NCI-H187 (cell line): Measurements from ENCODE around the gene STPG3.

Experiments used
- DNase-seq, 2 experiments: peaks; one replicate each; lab custom pipeline; 2025; lab: John Stamatoyannopoulos, UW

STPG3 gene

GRCh38 chr9:137251194-137251461, at the start of gene STPG3:
STPG3 (plus strand) TSS chr9:137251286; CDS start chr9:137251287, 1 bp downstream.
- no peak for DNase-seq

GRCh38 chr9:137202966-137203365, 48.1 kb upstream of the STPG3 start:
- DNase-seq, result no peak

GRCh38 chr9:137204731-137205125, 46.4 kb upstream of the STPG3 start:
- no peak for DNase-seq

GRCh38 chr9:137205126-137206069, 45.7 kb upstream of the STPG3 start, which contains the start of the genes NDOR1 and TMEM203:
NDOR1 (plus strand) TSS chr9:137205700; CDS start chr9:137205778, 78 bp downstream.
TMEM203 (minus strand) TSS chr9:137205648; CDS start chr9:137205414, 234 bp downstream.
- peak; percentile 30 for DNase-seq

DNA sequence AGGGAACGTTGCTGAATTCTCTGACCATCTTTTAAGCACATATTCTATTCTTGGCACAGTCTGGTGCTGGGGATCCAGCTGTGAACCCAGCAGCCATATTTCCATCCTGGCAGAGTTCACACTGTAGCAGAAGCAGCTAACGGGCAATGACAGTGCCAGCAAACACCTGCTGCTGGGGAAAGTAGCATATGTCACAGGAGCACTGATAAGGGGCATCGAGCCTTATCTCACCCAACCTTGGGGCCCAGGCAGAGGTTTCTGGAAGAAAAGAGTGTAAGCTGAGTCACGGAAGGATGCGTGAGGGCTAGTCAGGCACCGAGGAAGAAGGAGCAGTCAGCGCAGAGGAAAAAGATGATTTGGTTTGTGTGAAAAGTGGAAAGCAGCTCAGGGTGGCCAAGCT, 44.5 kb upstream of the STPG3 start:
- DNase-seq, result no peak

- DNase-seq, result no peak
These were observed 39.6 kb upstream of the STPG3 start for GRCh38 chr9:137211532-137211931.

- DNase-seq, result no peak
These were observed 38.6 kb upstream of the STPG3 start for GRCh38 chr9:137212520-137212919.

GRCh38 chr9:137213160-137214060, 37.7 kb upstream of the STPG3 start:
- no peak for DNase-seq

- DNase-seq, result no peak
These were observed 36.5 kb upstream of the STPG3 start for GRCh38 chr9:137214620-137215019.

DNA sequence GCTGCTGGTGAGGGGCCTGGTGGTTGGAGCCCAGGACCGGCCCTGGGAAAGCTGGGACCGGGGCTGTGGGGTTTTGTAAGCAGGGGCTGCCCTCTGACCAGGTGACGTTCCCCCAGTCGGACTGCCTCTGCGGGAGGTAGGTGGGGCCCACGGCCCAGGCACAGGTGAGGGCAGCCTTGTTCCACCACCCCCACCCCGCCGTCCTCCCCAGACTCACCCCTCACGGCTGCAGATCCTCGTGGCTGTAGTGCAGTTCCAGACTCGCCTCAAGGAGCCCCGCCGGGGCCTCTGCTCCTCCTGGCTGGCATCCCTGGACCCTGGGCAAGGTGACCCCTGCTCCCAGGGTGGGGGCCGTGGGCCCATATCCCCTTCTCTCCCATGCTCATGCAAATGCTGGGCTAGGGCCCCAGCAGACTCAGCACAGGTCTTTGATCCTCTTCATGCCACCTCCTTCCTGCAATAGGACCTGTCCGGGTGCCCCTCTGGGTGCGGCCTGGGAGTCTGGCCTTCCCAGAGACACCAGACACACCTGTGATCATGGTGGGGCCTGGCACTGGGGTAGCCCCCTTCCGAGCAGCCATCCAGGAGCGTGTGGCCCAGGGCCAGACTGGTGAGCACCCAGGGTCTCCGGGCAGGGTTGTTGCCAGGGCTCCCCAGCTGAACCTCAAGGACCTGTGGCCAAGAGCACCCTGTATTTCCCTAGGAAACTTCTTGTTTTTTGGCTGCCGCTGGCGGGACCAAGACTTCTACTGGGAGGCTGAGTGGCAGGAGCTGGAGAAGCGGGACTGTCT, 35.7 kb upstream of the STPG3 start:
- no peak for DNase-seq

- DNase-seq, result no peak
These were observed 34.7 kb upstream of the STPG3 start for GRCh38 chr9:137216188-137216965.

DNA sequence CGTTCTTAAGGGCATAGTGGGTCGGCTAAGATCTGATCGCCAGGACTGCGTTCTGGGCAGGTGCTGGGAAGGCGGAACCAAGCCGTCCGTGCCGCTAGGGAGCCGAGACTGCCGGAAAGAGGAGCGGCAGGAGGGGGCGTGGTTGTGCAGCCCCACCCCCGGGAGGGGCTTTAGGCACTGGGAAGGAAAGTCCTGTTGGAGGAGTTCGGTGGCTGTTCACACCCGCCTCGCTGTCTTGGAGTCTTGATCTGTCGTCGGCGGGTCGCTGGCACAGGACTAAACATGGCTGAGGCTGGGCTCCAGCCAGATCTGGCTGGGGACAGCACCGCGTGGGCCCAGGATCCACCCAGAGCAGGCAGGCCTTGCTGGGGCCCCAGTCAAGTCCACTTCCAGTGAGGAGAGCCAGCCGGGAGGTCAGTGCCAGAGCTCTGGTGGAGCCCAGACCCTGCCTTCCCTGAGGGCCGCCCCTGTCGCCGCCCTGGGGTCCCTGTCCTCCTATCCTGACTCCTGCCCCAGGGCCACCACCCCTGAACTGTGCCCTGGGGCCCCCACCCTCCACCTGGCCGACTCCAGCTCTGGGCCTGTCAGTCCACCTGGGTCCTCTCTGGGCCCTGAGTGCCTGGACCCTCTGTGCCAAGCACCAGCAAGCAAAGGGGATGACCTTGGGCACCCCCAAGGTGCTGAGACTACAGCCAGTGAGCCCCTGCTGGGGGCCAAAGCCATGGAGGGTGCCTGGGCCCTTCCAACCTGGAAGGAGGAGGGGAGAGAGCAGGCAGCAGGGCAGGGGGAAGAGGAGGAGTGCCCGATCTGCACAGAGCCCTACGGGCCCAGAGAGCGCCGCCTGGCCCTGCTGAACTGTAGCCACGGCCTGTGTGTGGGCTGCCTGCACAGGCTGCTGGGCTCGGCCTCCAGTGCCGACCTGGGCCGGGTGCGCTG, 33.5 kb upstream of the STPG3 start:
- peak; percentile 3 to 30 for DNase-seq

DNA sequence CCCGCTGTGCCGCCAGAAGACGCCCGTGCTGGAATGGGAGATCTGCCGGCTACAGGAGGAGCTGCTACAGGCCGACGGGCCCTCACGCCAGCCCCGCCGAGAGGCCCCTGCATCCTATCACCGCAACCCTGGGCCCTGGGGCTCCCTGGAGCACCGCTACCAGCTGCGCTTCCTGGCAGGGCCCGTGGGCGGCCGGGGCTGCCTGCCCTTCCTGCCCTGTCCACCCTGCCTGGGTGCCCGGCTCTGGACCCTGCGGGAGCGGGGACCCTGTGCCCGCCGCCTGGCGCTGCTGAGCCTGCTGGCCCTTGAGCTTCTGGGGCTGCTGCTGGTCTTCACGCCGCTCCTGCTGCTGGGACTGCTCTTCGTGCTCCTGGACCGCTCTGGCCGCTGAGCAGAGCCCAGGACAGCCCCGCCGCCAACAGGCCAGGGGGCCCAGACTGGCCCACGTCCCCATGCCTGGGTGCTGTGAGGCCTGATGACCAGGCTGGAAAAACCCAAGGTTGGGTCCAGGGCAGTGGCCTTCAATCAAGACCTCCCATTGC, 32.8 kb upstream of the STPG3 start:
- DNase-seq, result no peak

DNA sequence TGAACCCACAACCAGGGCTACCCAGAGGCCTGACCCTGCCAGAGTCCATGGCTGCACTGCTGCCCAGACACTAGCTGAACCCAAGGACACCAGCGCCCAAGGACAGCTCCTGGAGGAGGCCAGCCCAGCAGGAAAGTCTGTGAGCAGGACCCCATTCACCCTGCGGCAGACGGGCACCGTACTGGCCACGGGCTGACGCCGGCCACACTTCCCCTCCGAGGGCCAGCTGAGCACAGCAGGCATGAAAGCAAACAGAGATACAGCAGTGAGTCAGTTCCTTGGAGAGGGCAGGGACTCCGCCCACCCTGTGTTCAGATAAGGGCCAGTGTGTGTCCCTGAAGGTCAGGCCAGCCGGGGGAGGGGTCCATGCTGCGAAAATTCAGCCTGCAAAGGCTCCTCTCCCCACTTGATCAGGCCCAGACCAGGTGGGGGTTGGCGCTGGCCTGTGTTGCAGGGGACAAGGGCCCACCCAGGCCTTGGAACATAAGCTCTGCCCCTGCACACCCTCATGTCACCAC, 32.3 kb upstream of the STPG3 start:
- no peak for DNase-seq

- no peak for DNase-seq
These were observed 31.2 kb upstream of the STPG3 start for GRCh38 chr9:137219757-137220316.

- no peak for DNase-seq
These were observed 30.6 kb upstream of the STPG3 start for GRCh38 chr9:137220317-137221094.

DNA sequence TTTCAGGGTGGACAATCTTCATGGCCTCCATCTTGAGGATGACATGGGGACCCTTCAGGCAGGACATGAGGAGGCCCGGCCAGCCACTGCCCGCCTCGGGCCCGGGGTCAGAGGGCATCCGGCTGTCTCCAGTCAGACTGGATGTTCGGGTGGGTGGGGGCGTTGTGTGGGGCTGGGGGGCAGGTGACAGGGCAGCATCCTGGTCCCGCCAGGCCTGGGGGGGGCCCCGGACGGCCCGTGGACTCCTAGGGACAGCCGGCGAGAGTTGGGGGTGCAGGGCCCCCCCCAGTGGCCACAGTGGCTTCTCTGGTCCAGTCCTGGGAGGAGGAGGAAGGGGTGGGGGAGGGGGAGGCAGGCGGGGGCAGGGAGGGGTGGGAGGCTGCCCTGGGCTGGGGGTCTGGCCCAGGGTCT, 30.0 kb upstream of the STPG3 start:
- DNase-seq, result no peak

GRCh38 chr9:137221506-137222111, 29.5 kb upstream of the STPG3 start:
- DNase-seq, result no peak
